GM12878 (cell line): ENCODE data around the gene ZNF391. TPM values are rescaled to one million over a fixed set of nuclear protein-coding genes. Genes with fewer than 3 reads are reported as not detected.
"Not testable (repeated sequence)": the region's sequence is repeated elsewhere in the genome, so short reads cannot be mapped to it uniquely, and the experiment has no call there.

Experiments used
- ATAC-seq: fragments of 200-7000 bp; cut with Tn5 transposase; 3 replicates; pipeline ENCODE4 v1.9.1; 2020; ENCODE audit warnings: mild to moderate bottlenecking, moderate library complexity
- BruUV-seq: library from RNA; stranded (reverse); fragments of 400-500 nt; replicated peaks from 2 replicates; lab custom pipeline; 2021; lab: Mats Ljungman, UMichigan
- CTCF ChIA-PET: fragments of 300-600 bp; sonication (Branson Sonifier 250); formaldehyde crosslinking; extraction: SDS; loops from one replicate; lab custom pipeline; 2021; ENCODE audit warnings: inconsistent platforms; lab: Yijun Ruan, JAX
- POLR2A ChIA-PET: fragments of 350-600 bp; formaldehyde crosslinking; extraction: SDS; loops from one replicate; lab custom pipeline; 2021; ENCODE audit warnings: inconsistent platforms; lab: Charles Lee
- RAD21 ChIA-PET: fragments of 300-600 bp; sonication (Branson Sonifier 250); formaldehyde crosslinking; loops from one replicate; lab custom pipeline; 2023; ENCODE audit warnings: antibody characterized with exemption; ENCODE audit not compliant: unreplicated experiment; lab: Charles Lee
- SMC1A ChIA-PET: fragments of 300-600 bp; sonication (Branson Sonifier 250); formaldehyde crosslinking; loops from one replicate; lab custom pipeline; 2023; ENCODE audit not compliant: unreplicated experiment, uncharacterized antibody; lab: Charles Lee
- DNase-seq: peaks from one replicate; pipeline ENCODE4 v3.0.0-alpha.2; 2011; ENCODE audit warnings: low read depth, low spot score
- FAIRE-seq: peaks from 3 replicates; lab custom pipeline; 2011; peaks lifted over from hg19 to GRCh38; lab: Jason Lieb, UNC
- H2AFZ ChIP-seq: 2 replicates; pipeline ENCODE4 v1.6.0; 2011; ENCODE audit warnings: low read depth, low read length, control low read depth; ENCODE audit not compliant: control insufficient read depth
- H3K27ac ChIP-seq: 2 replicates; pipeline ENCODE4 v1.5.1; 2011; ENCODE audit warnings: control low read depth; ENCODE audit not compliant: control insufficient read depth, insufficient read depth
- H3K27me3 ChIP-seq, 2 experiments: replicated peaks in 1 of 2; 2 replicates each; pipeline versions ENCODE4 v1.6.0 to v1.6.1; 2011; ENCODE audit warnings: low read length in 1 of 2; ENCODE audit not compliant: control insufficient read depth in 2 of 2, insufficient read depth in 2 of 2
- H3K36me3 ChIP-seq, 2 experiments: 2 replicates each; pipeline ENCODE4 v1.5.1; 2011; ENCODE audit warnings: low read length in 1 of 2; ENCODE audit not compliant: control insufficient read depth in 2 of 2, insufficient read depth in 2 of 2
- H3K4me1 ChIP-seq: 2 replicates; pipeline ENCODE4 v1.6.1; 2011; ENCODE audit warnings: mild to moderate bottlenecking, low read length, moderate library complexity, mixed read lengths; ENCODE audit not compliant: control insufficient read depth, insufficient read depth
- H3K4me2 ChIP-seq: 2 replicates; pipeline ENCODE4 v1.6.0; 2011; ENCODE audit warnings: control low read depth; ENCODE audit not compliant: control insufficient read depth, insufficient read depth
- H3K4me3 ChIP-seq: fragments of 200-600 bp; sonication (generic); 2 replicates; pipeline ENCODE4 v1.5.1; 2016
- H3K79me2 ChIP-seq: 2 replicates; pipeline ENCODE4 v1.6.0; 2011; ENCODE audit warnings: low read length; ENCODE audit not compliant: control insufficient read depth, insufficient read depth
- H3K9ac ChIP-seq: 2 replicates; pipeline ENCODE4 v1.8.0; 2011; ENCODE audit warnings: low read length, control low read depth, mixed read lengths; ENCODE audit not compliant: control insufficient read depth, insufficient read depth
- H3K9me3 ChIP-seq: replicated peaks from 3 replicates; pipeline ENCODE4 v1.5.1; 2011; ENCODE audit warnings: mild to moderate bottlenecking, low read length; ENCODE audit not compliant: control insufficient read depth, insufficient read depth
- H4K20me1 ChIP-seq: 2 replicates; pipeline ENCODE4 v1.6.0; 2011; ENCODE audit not compliant: control insufficient read depth, insufficient read depth
- BCL3 ChIP-seq: IDR thresholded peaks from 2 replicates; pipeline ENCODE4 v1.6.1; 2011; ENCODE audit warnings: borderline replicate concordance, low read depth, mild to moderate bottlenecking, moderate library complexity, low read length; ENCODE audit not compliant: insufficient read depth, poor library complexity, severe bottlenecking
- CBFB ChIP-seq: IDR thresholded peaks from 2 replicates; pipeline ENCODE4 v1.6.1; 2016; ENCODE audit warnings: antibody characterized with exemption, low read depth
- CREB1 ChIP-seq: IDR thresholded peaks from 2 replicates; pipeline ENCODE4 v1.6.1; 2012; ENCODE audit warnings: low read depth, mild to moderate bottlenecking, inconsistent platforms
- DPF2 ChIP-seq: fragments of 450-650 bp; IDR thresholded peaks from 2 replicates; pipeline ENCODE4 v1.6.1; 2017; ENCODE audit warnings: mild to moderate bottlenecking
- E4F1 ChIP-seq: fragments of 450-650 bp; IDR thresholded peaks from 2 replicates; pipeline ENCODE4 v1.6.1; 2018; ENCODE audit warnings: borderline replicate concordance, mild to moderate bottlenecking; ENCODE audit not compliant: partially characterized antibody
- EZH2 ChIP-seq: IDR thresholded peaks from 2 replicates; pipeline ENCODE4 v1.6.1; 2012; ENCODE audit warnings: low read depth, mild to moderate bottlenecking, control low read depth, inconsistent platforms, low read length, borderline replicate concordance; ENCODE audit not compliant: control insufficient read depth
- FOXK2 ChIP-seq: fragments of 450-650 bp; IDR thresholded peaks from 2 replicates; pipeline ENCODE4 v1.6.1; 2017; ENCODE audit warnings: mild to moderate bottlenecking, moderate library complexity
- FOXM1 ChIP-seq: IDR thresholded peaks from 2 replicates; pipeline ENCODE4 v1.6.1; 2012; ENCODE audit warnings: low read depth, mild to moderate bottlenecking, inconsistent platforms, low read length, moderate library complexity
- MEF2B ChIP-seq: fragments of 450-650 bp; IDR thresholded peaks from 2 replicates; pipeline ENCODE4 v1.6.1; 2018; ENCODE audit warnings: mild to moderate bottlenecking, moderate library complexity; ENCODE audit not compliant: partially characterized antibody, poor library complexity, severe bottlenecking
- MYC ChIP-seq: IDR thresholded peaks from 2 replicates; pipeline ENCODE4 v1.6.1; 2011; ENCODE audit warnings: mild to moderate bottlenecking, low read length, moderate library complexity, inconsistent platforms; ENCODE audit not compliant: insufficient read depth, insufficient replicate concordance, insufficient read length, severe bottlenecking
- PAX5 ChIP-seq: IDR thresholded peaks from 2 replicates; pipeline ENCODE4 v1.6.1; 2011; ENCODE audit warnings: low read depth, low read length, borderline replicate concordance
- SMAD1 ChIP-seq: fragments of 450-650 bp; IDR thresholded peaks from 2 replicates; pipeline ENCODE4 v1.6.1; 2018; ENCODE audit warnings: mild to moderate bottlenecking, low read depth; ENCODE audit not compliant: partially characterized antibody
- SMARCA5 ChIP-seq: fragments of 450-650 bp; IDR thresholded peaks from 2 replicates; pipeline ENCODE4 v1.6.1; 2017; ENCODE audit warnings: mild to moderate bottlenecking
- SUPT20H ChIP-seq: IDR thresholded peaks from 2 replicates; pipeline ENCODE4 v1.6.1; 2011; ENCODE audit warnings: low read depth, mild to moderate bottlenecking, low read length, moderate library complexity, borderline replicate concordance; ENCODE audit not compliant: control insufficient read depth
- SUZ12 ChIP-seq: fragments of 200-600 bp; sonication (generic); IDR thresholded peaks from one replicate; pipeline ENCODE4 v1.6.1; 2018; ENCODE audit warnings: antibody characterized with exemption, mild to moderate bottlenecking; ENCODE audit not compliant: unreplicated experiment
- ZNF622 ChIP-seq: fragments of 450-650 bp; IDR thresholded peaks from 2 replicates; pipeline ENCODE4 v1.6.1; 2017; ENCODE audit warnings: mild to moderate bottlenecking, inconsistent platforms
- WGBS: methylation state at CpG from one replicate; pipeline ENCODE4 v1.1.6; 2016; ENCODE audit warnings: low lambda C conversion rate; ENCODE audit not compliant: insufficient replicate concordance, insufficient coverage; ENCODE audit errors: missing lambda C conversion rate; 5-methylcytosine and 5-hydroxymethylcytosine counted together
- in situ Hi-C: fragments of 300-500 bp; cut with MboI; formaldehyde crosslinking; loops from 9 replicates; pipeline ENCODE4 v1.14.3; 2018; ENCODE audit warnings: mixed read lengths
- intact Hi-C: fragments of 100-400 bp; cut with micrococcal nuclease; formaldehyde crosslinking; loops from one replicate; pipeline ENCODE4 v1.14.2; 2022; ENCODE audit not compliant: unreplicated experiment
- polyA plus RNA-seq, 11 experiments: library from polyadenylated mRNA; depleted of rRNA in 4 of 11; unstranded in 6 of 11; stranded (reverse) in 5 of 11; fragments of >200 nt; fragmentation: Nextera tagmentation in 4 of 11; fragmentation: Illumina TruSeq in 1 of 11; extraction: Ambion mirVana in 4 of 11; extraction: Trizol in 1 of 11; gene quantifications; 1 replicate in 1 of 11; 2 replicates in 10 of 11; pipeline versions ENCODE4 v1.2.1 to v1.2.3, GENCODE V29; 2011 to 2016; ENCODE audit warnings: inconsistent platforms in 2 of 11, missing spikeins in 2 of 11, low read depth in 1 of 11
- total RNA-seq, 4 experiments: library from RNA; depleted of rRNA in 3 of 4; stranded (reverse); fragments of >200 nt in 3 of 4; fragmentation: Illumina TruSeq in 1 of 4; extraction: Trizol in 1 of 4; gene quantifications; 2 replicates each; pipeline versions ENCODE4 v1.2.1 to v1.2.3, GENCODE V29; 2013 to 2021

Gene ZNF391
- total and polyA plus RNA-seq, 10 of the 15 experiments (the other 5 are each of a cell fraction or from before 2014, with no cell fraction given), result 0.42 to 1.9 (median 1.0) TPM

GRCh38 chr6:27375613-27376079 is 12.9 kb upstream of the ZNF391 start:
- POLR2A ChIA-PET, result no interaction called here
- BruUV-seq, result no TSS peak
- peak overlapping the region; percentile 76 for H2AFZ ChIP-seq
- in situ Hi-C loops, result loop anchor here (25.0 kb wide), 1 partner anchor 713 kb away; the partner anchor contains the start of gene ZNF322
- intact Hi-C loops, result no loop called here
- ATAC-seq (no peak), DNase-seq (no peak), FAIRE-seq (no peak)
- no peaks in the 10 kb centered on the region for H3K4me1 ChIP-seq
- H4K20me1 ChIP-seq, result no peaks in the 10 kb centered on the region
- RAD21 ChIA-PET, result no interaction called here
- no peak overlapping the region for H3K4me3 ChIP-seq
- CTCF ChIA-PET, result no interaction called here
- H3K4me2 ChIP-seq, result no peak overlapping the region
- no peaks in the 10 kb centered on the region for H3K27me3 ChIP-seq
- no peak overlapping the region for H3K27ac ChIP-seq
- H3K9ac ChIP-seq, result no peak overlapping the region
- 36% methylated on average over 7 of the region's 7 CpGs for WGBS
- SMC1A ChIA-PET, result no interaction called here
- H3K9me3 ChIP-seq, result peaks cover 2% of the 10 kb centered on the region; the same call in 1 of the 3 replicates
- TF ChIP-seq SUPT20H (no peak), SMARCA5 (no peak), ZNF622 (no peak), CBFB (no peak), MYC (no peak), MEF2B (no peak), BCL3 (no peak), PAX5 (no peak), E4F1 (no peak), DPF2 (no peak), CREB1 (no peak), SUZ12 (no peak), FOXK2 (no peak), SMAD1 (no peak), EZH2 (no peak), FOXM1 (no peak)
- no peaks in the 10 kb centered on the region for H3K79me2 ChIP-seq
- no peaks in the 10 kb centered on the region for H3K36me3 ChIP-seq

GRCh38 chr6:27378406-27378805 is 10.2 kb upstream of the ZNF391 start:
- SMC1A ChIA-PET, H3K4me2 ChIP-seq, H3K79me2 ChIP-seq, ATAC-seq, H3K36me3 ChIP-seq, H3K4me1 ChIP-seq, H3K4me3 ChIP-seq, FAIRE-seq, CTCF ChIA-PET, H2AFZ ChIP-seq, DNase-seq, H3K27ac ChIP-seq, H3K9ac ChIP-seq, BruUV-seq, POLR2A ChIA-PET, H3K27me3 ChIP-seq, H4K20me1 ChIP-seq, RAD21 ChIA-PET, intact Hi-C loops, H3K9me3 ChIP-seq: not testable (repeated sequence)
- 27% methylated on average over 4 of the region's 4 CpGs for WGBS
- in situ Hi-C loops, result loop anchor here (25.0 kb wide), 1 partner anchor 716 kb away; the partner anchor contains the start of gene ZNF322
